ENCODE data around the gene TOMM20. TPM values are rescaled to one million over a fixed set of nuclear protein-coding genes. Genes with fewer than 3 reads are reported as not detected.

TOMM20 gene
- total RNA-seq, 1 donor from 2014 or later = 212 TPM

- Histone ChIP-seq H3K36me3 (peaks cover 16% of the 10 kb centered on the region), H3K4me3 (no peak overlapping the region)
Measured at GRCh38 chr1:235157150-235157549, 28.5 kb upstream of the TOMM20 start.

DNA sequence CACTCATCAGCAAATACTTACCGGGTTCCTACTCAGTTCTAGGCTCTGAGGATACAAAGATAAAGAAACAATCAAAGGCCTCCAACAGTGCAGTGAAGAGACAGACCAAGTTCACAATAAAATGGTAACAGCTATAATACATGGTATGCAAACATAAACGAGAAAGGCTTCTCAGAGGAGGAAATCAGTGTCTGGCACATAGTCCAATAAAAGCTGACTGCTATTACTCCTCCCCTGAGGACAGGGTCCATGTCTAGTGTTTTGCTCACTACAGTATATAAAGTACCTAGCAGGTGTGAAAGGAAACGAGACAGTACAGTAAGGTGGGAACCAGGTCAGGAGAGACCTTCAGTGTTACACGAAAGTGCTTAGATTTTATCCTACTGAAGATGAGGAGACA, 28.1 kb upstream of the TOMM20 start:
- peaks cover 7% of the 10 kb centered on the region for H3K4me1 ChIP-seq
- no peaks in the 10 kb centered on the region for H3K27me3 ChIP-seq
- no peak overlapping the region for H3K4me3 ChIP-seq
- peak overlapping the region; percentile 16 for H3K9ac ChIP-seq
- DNase-seq (ENCODE audit: low spot score) = no peak
- H3K27ac Mint-ChIP-seq = no peak overlapping the region
- no peak for TF ChIP-seq EZH2 (IDR thresholded peaks at IDR 0.05)
- no peak for TF ChIP-seq CTCF (IDR thresholded peaks at IDR 0.05)
- no peak for TF ChIP-seq EZH2phosphoT487 (IDR thresholded peaks at IDR 0.05)
- H3K79me2 ChIP-seq (ENCODE audit: low read depth) = peaks cover 49% of the 10 kb centered on the region
- no peak overlapping the region for H3K4me2 ChIP-seq
- H3K9me3 ChIP-seq (ENCODE audit: low read depth) = no peaks in the 10 kb centered on the region
- H3K9me3 Mint-ChIP-seq = no peaks in the 10 kb centered on the region
- H3K4me1 Mint-ChIP-seq = peaks cover 10% of the 10 kb centered on the region
- peaks cover 16% of the 10 kb centered on the region for H3K36me3 ChIP-seq
- H3F3A ChIP-seq (ENCODE audit: low read depth) = peaks cover 8% of the 10 kb centered on the region
- no peaks in the 10 kb centered on the region for H3K27me3 Mint-ChIP-seq (ENCODE audit: insufficient read depth, low read depth)
- no peak overlapping the region for H3K27ac ChIP-seq
- peaks cover 11% of the 10 kb centered on the region for H3K36me3 Mint-ChIP-seq
- H3K4me3 Mint-ChIP-seq = no peak overlapping the region
- no peak overlapping the region for H2AFZ ChIP-seq (replicated peaks)
- no peaks in the 10 kb centered on the region for H4K20me1 ChIP-seq (ENCODE audit: low read depth)

More at GRCh38 chr1:235157150-235157549, 28.5 kb upstream of the TOMM20 start:
- Mint-ChIP-seq H3K27ac (no peak overlapping the region), H3K27me3 (ENCODE audit: insufficient read depth, low read depth) (no peaks in the 10 kb centered on the region), H3K36me3 (peaks cover 11% of the 10 kb centered on the region), H3K4me1 (peaks cover 12% of the 10 kb centered on the region), H3K9me3 (no peaks in the 10 kb centered on the region), H3K4me3 (no peak overlapping the region)
- Histone ChIP-seq H4K20me1 (ENCODE audit: low read depth) (no peaks in the 10 kb centered on the region), H3K79me2 (ENCODE audit: low read depth) (peaks cover 49% of the 10 kb centered on the region), H3K4me1 (peaks cover 7% of the 10 kb centered on the region), H3K9ac (peak overlapping the region; percentile 16), H3K4me2 (no peak overlapping the region), H3K9me3 (ENCODE audit: low read depth) (no peaks in the 10 kb centered on the region), H2AFZ (replicated peaks) (no peak overlapping the region), H3K27ac (no peak overlapping the region), H3K27me3 (no peaks in the 10 kb centered on the region), H3F3A (ENCODE audit: low read depth) (peaks cover 10% of the 10 kb centered on the region)
- no peak for DNase-seq (ENCODE audit: low spot score)
- no peak for TF ChIP-seq EZH2phosphoT487 (IDR thresholded peaks at IDR 0.05)
- no peak for TF ChIP-seq EZH2 (IDR thresholded peaks at IDR 0.05)
- no peak for TF ChIP-seq CTCF (IDR thresholded peaks at IDR 0.05)

DNA sequence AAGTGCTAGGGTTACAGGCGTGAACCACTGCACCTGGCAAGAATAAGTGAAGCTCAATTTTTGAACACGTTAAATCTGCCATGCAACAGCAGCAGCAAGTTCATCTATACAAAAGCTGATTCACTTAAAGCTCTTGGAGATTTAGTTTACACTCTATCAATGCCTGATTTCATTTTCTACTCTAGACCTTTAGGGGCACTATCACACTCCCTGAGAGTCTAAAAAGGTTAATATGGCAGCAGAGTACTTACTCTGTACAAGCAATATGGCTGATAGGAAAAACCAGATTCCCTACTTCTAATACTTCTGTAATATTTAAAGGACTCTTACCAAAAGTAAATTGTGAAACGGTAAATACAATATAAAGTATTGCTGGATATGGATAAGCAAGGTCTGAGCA, 27.6 kb upstream of the TOMM20 start:
- H3K4me1 Mint-ChIP-seq = peaks cover 7% of the 10 kb centered on the region
- no peak overlapping the region for H3K27ac ChIP-seq
- H3K36me3 ChIP-seq = peaks cover 16% of the 10 kb centered on the region
- no peaks in the 10 kb centered on the region for H4K20me1 ChIP-seq (ENCODE audit: low read depth)
- H3K9me3 ChIP-seq (ENCODE audit: low read depth) = no peaks in the 10 kb centered on the region
- peaks cover 7% of the 10 kb centered on the region for H3K4me1 ChIP-seq
- no peaks in the 10 kb centered on the region for H3K27me3 ChIP-seq
- DNase-seq (ENCODE audit: low spot score) = no peak
- H3K4me2 ChIP-seq = no peak overlapping the region
- H3K36me3 Mint-ChIP-seq = peaks cover 11% of the 10 kb centered on the region
- H3K79me2 ChIP-seq (ENCODE audit: low read depth) = peaks cover 49% of the 10 kb centered on the region
- H3K9ac ChIP-seq = no peak overlapping the region
- H3K4me3 ChIP-seq = no peak overlapping the region
- H3K9me3 Mint-ChIP-seq = no peaks in the 10 kb centered on the region
- no peak for TF ChIP-seq CTCF (IDR thresholded peaks at IDR 0.05)
- TF ChIP-seq EZH2 (IDR thresholded peaks at IDR 0.05) = no peak
- TF ChIP-seq EZH2phosphoT487 (IDR thresholded peaks at IDR 0.05) = no peak
- no peak overlapping the region for H2AFZ ChIP-seq (replicated peaks)
- H3K27ac Mint-ChIP-seq = no peak overlapping the region
- no peak overlapping the region for H3K4me3 Mint-ChIP-seq
- no peaks in the 10 kb centered on the region for H3K27me3 Mint-ChIP-seq (ENCODE audit: insufficient read depth, low read depth)
- peaks cover 3% of the 10 kb centered on the region for H3F3A ChIP-seq (ENCODE audit: low read depth)

Measured in neural progenitor cell (in vitro differentiated cells).